ENCODE results near the gene INPP5B.

- no peak for TF ChIP-seq EP300 (IDR thresholded peaks at IDR 0.05)
- no peak for TF ChIP-seq CTCF (IDR thresholded peaks at IDR 0.05)
- no peak for TF ChIP-seq POLR2A (IDR thresholded peaks at IDR 0.05)
Observed at GRCh38 chr1:37922767-37923550, 23.9 kb downstream of the INPP5B start.
